ENCODE measurements around the gene ITGAD.

DNA sequence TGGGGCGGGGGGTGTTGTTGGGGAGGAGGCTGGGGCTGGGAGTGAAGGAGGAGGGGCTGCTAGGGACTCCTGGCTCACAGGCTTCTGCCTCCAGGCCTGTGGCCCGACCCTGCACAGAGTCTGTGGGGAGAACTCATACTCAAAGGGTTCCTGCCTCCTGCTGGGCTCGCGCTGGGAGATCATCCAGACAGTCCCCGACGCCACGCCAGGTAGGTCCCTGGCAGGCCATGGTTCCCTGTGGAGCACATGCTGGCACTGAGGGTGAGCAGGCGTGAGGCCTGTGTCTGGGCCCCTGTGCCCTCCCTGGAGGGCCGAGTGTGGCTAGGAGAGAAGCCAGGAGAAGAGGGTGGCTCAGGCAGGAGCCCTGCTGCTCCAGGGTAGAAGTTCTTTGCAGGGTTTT, 4.6 kb downstream of the ITGAD start:
- TF ChIP-seq, protein P1, sequence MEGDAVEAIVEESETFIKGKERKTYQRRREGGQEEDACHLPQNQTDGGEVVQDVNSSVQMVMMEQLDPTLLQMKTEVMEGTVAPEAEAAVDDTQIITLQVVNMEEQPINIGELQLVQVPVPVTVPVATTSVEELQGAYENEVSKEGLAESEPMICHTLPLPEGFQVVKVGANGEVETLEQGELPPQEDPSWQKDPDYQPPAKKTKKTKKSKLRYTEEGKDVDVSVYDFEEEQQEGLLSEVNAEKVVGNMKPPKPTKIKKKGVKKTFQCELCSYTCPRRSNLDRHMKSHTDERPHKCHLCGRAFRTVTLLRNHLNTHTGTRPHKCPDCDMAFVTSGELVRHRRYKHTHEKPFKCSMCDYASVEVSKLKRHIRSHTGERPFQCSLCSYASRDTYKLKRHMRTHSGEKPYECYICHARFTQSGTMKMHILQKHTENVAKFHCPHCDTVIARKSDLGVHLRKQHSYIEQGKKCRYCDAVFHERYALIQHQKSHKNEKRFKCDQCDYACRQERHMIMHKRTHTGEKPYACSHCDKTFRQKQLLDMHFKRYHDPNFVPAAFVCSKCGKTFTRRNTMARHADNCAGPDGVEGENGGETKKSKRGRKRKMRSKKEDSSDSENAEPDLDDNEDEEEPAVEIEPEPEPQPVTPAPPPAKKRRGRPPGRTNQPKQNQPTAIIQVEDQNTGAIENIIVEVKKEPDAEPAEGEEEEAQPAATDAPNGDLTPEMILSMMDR (IDR thresholded peaks at IDR 0.05; ENCODE audit: insufficient read depth, low read length, poor library complexity, severe bottlenecking), result no peak
- TF ChIP-seq EZH2phosphoT487 (conservative IDR thresholded peaks at IDR 0.05; ENCODE audit: low read length), result no peak
